ENCODE measurements around the gene GNB4.

- TF ChIP-seq USF1 (IDR thresholded peaks at IDR 0.05; ENCODE audit: borderline replicate concordance, low read depth): no peak
- no peak for TF ChIP-seq YY1 (IDR thresholded peaks at IDR 0.05; ENCODE audit: low read depth)
- TF ChIP-seq GABPA (IDR thresholded peaks at IDR 0.05; ENCODE audit: low read depth): no peak
- TF ChIP-seq POLR2AphosphoS5 (IDR thresholded peaks at IDR 0.05; ENCODE audit: low read depth, low read length): no peak
- TF ChIP-seq CTCF (IDR thresholded peaks at IDR 0.05): no peak
- no peak for TF ChIP-seq NRF1 (IDR thresholded peaks at IDR 0.05; ENCODE audit: low read depth, low read length)
- no peak for TF ChIP-seq USF2 (IDR thresholded peaks at IDR 0.05; ENCODE audit: borderline replicate concordance, low read depth, low read length)
- no peak for TF ChIP-seq MEF2A (IDR thresholded peaks at IDR 0.05; ENCODE audit: borderline replicate concordance, low read depth)
- no peak for TF ChIP-seq EZH2phosphoT487 (IDR thresholded peaks at IDR 0.05; ENCODE audit: borderline replicate concordance, low read depth)
- TF ChIP-seq CHD2 (IDR thresholded peaks at IDR 0.05; ENCODE audit: low read length, partially characterized antibody): no peak
- no peak for TF ChIP-seq RFX5 (IDR thresholded peaks at IDR 0.05; ENCODE audit: low read length)
- TF ChIP-seq PBX3 (IDR thresholded peaks at IDR 0.05): no peak
- no peak for TF ChIP-seq EP300 (IDR thresholded peaks at IDR 0.05; ENCODE audit: borderline replicate concordance in 1 of 2, low read depth in 1 of 2, low read length in 1 of 2)
These were observed 9.0 kb upstream of the GNB4 start for GRCh38 chr3:179460260-179460659.
